Keratinocyte (primary cell): ENCODE measurements around the gene CMIP. TPM values are rescaled to one million over a fixed set of nuclear protein-coding genes. Genes with fewer than 3 reads are reported as not detected.

Source experiments
- DNase-seq: peaks from one replicate; pipeline ENCODE4 v3.0.0-alpha.2; 2011; ENCODE audit warnings: low read depth, missing footprints, low spot score
- FAIRE-seq: peaks from 2 replicates; lab custom pipeline; 2011; peaks lifted over from hg19 to GRCh38; lab: Jason Lieb, UNC
- H2AFZ ChIP-seq: 2 replicates; pipeline ENCODE4 v1.6.0; 2012; ENCODE audit warnings: low read length, control low read depth, inconsistent platforms; ENCODE audit not compliant: control insufficient read depth
- H3K27ac ChIP-seq: 2 replicates; pipeline ENCODE4 v1.5.1; 2011; ENCODE audit warnings: low read length; ENCODE audit not compliant: control insufficient read depth, insufficient read depth
- H3K27me3 ChIP-seq: 3 replicates; pipeline ENCODE4 v1.6.0; 2011; ENCODE audit warnings: low read length; ENCODE audit not compliant: control insufficient read depth, insufficient read depth; ENCODE audit errors: extremely low read depth
- H3K36me3 ChIP-seq, 2 experiments: 2 replicates in 1 of 2; 3 replicates in 1 of 2; pipeline ENCODE4 v1.5.1; 2011; ENCODE audit warnings: low read length in 2 of 2, mild to moderate bottlenecking in 1 of 2; ENCODE audit not compliant: control insufficient read depth in 2 of 2, insufficient read depth in 2 of 2; ENCODE audit errors: extremely low read depth in 1 of 2
- H3K4me1 ChIP-seq: 3 replicates; pipeline ENCODE4 v1.5.1; 2011; ENCODE audit warnings: low read length; ENCODE audit not compliant: control insufficient read depth, insufficient read depth; ENCODE audit errors: extremely low read depth
- H3K4me2 ChIP-seq: 3 replicates; pipeline ENCODE4 v1.6.0; 2011; ENCODE audit warnings: low read depth, low read length; ENCODE audit not compliant: control insufficient read depth, insufficient read depth; ENCODE audit errors: extremely low read depth
- H3K4me3 ChIP-seq, 3 experiments: fragments of 200-600 bp in 1 of 3; sonication (generic) in 1 of 3; 2 replicates in 2 of 3; 3 replicates in 1 of 3; pipeline ENCODE4 v1.5.1; 2011 to 2016; ENCODE audit warnings: low read length in 3 of 3, mild to moderate bottlenecking in 3 of 3, control low read depth in 2 of 3, inconsistent platforms in 1 of 3, low read depth in 1 of 3, mixed read lengths in 1 of 3, mixed run types in 1 of 3, moderate library complexity in 1 of 3; ENCODE audit not compliant: control insufficient read depth in 2 of 3, insufficient read depth in 2 of 3; ENCODE audit errors: extremely low read depth in 1 of 3
- H3K79me2 ChIP-seq: 2 replicates; pipeline ENCODE4 v1.6.0; 2012; ENCODE audit warnings: low read length; ENCODE audit not compliant: control insufficient read depth, insufficient read depth
- H3K9ac ChIP-seq: 3 replicates; pipeline ENCODE4 v1.6.0; 2011; ENCODE audit warnings: low read length; ENCODE audit not compliant: control insufficient read depth, insufficient read depth; ENCODE audit errors: extremely low read depth
- H3K9me1 ChIP-seq: 3 replicates; pipeline ENCODE4 v1.6.0; 2011; ENCODE audit warnings: low read length; ENCODE audit not compliant: control insufficient read depth, insufficient read depth; ENCODE audit errors: extremely low read depth
- H3K9me3 ChIP-seq: 2 replicates; pipeline ENCODE4 v1.5.1; 2012; ENCODE audit warnings: low read depth, low read length; ENCODE audit not compliant: control insufficient read depth
- H4K20me1 ChIP-seq: 3 replicates; pipeline ENCODE4 v1.6.0; 2011; ENCODE audit warnings: low read length; ENCODE audit not compliant: control insufficient read depth, insufficient read depth; ENCODE audit errors: extremely low read depth
- EZH2 ChIP-seq: IDR thresholded peaks from one replicate; pipeline ENCODE4 v1.6.1; 2012; ENCODE audit warnings: inconsistent platforms, mild to moderate bottlenecking, low read length, moderate library complexity
- dilution Hi-C: fragments of 300-500 bp; cut with MboI; formaldehyde crosslinking; loops from one replicate; pipeline ENCODE4 v1.7.0; 2020; ENCODE audit warnings: low sequenced_read_pairs; ENCODE audit not compliant: extremely low pct_ligation_motif_present
- polyA plus RNA-seq, 5 experiments: library from polyadenylated mRNA; depleted of rRNA in 3 of 5; stranded (reverse) in 3 of 5; stranded (forward) in 1 of 5; unstranded in 1 of 5; fragments of >200 nt; gene quantifications; 1 replicate in 1 of 5; 2 replicates in 3 of 5; 3 replicates in 1 of 5; pipeline versions ENCODE4 v1.2.1 to v1.2.3, GENCODE V29; 2011 to 2012; ENCODE audit warnings: missing spikeins in 2 of 5, low read depth in 1 of 5, low replicate concordance in 1 of 5
- TF ChIP-seq, protein P1 (sequence below), 3 experiments: IDR thresholded peaks in 1 of 3; conservative IDR thresholded peaks in 1 of 3; optimal IDR thresholded peaks in 1 of 3; 2 replicates in 2 of 3; 3 replicates in 1 of 3; pipeline versions ENCODE3 to v1.5.1; 2011; ENCODE audit warnings: low read length in 3 of 3, mild to moderate bottlenecking in 3 of 3, moderate library complexity in 2 of 3, control low read depth in 1 of 3, inconsistent platforms in 1 of 3; ENCODE audit not compliant: insufficient read depth in 2 of 3; ENCODE audit errors: extremely low read depth in 1 of 3

CMIP gene
- polyA plus RNA-seq, 1 donor (not counting 4 experiments of a cell fraction or from before 2014, with no cell fraction given), result 5.0 TPM

DNA sequence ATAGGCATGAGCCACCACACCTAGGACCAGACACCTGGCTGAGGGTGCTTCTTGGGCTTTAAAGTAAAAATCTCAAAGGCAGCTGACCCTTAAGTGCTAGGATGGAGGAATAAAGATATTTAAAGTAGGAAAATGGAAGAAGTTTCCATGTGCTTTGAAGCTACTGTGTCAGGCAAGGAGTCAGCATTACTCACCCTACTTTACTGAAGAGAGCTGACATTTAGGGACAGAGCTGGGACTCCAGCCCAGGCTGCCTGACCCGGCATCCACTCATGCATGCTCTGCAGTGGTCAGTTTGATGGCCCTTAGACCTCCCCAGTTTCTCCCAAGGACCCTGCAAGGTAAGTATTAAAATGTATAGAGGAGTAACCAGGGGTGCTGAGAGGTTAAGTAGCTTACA, 209.7 kb downstream of the CMIP start:
- Histone ChIP-seq H3K79me2 (peaks cover 21% of the 10 kb centered on the region), H4K20me1 (peaks cover 5% of the 10 kb centered on the region)

DNA sequence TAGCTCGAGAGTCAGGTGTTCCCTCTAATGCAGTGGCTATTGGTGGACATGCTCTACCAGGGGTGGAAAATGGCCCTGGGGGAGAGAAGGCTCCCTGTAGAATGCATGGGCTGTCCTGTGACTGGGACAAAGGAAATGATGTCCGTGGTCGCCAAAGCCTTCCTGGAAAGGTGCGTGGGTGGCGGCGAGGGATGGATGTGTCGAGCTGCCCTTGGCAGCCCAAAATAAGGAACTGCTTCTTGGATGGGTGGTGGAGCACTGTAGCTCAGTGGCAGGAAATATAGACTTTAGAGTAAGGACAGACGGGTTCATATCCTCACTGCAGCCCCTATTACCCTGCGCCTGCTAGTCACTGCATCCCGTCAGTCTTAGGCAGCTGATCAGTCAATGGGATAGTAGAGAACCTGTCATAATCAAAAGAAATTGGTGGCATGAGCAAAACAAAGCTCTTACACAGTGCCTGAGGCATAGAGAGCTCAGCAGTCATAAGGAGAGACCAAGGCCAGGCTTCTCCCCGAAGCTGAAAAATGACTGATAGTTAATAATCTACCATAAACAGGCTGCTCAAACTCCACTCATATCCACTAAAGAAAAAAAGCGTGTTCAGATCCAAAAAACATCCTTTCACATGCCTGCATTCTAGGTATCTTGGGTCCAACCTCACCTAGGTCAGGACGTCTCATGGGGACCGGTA, 211.0 kb downstream of the CMIP start:
- TF ChIP-seq, protein P1, sequence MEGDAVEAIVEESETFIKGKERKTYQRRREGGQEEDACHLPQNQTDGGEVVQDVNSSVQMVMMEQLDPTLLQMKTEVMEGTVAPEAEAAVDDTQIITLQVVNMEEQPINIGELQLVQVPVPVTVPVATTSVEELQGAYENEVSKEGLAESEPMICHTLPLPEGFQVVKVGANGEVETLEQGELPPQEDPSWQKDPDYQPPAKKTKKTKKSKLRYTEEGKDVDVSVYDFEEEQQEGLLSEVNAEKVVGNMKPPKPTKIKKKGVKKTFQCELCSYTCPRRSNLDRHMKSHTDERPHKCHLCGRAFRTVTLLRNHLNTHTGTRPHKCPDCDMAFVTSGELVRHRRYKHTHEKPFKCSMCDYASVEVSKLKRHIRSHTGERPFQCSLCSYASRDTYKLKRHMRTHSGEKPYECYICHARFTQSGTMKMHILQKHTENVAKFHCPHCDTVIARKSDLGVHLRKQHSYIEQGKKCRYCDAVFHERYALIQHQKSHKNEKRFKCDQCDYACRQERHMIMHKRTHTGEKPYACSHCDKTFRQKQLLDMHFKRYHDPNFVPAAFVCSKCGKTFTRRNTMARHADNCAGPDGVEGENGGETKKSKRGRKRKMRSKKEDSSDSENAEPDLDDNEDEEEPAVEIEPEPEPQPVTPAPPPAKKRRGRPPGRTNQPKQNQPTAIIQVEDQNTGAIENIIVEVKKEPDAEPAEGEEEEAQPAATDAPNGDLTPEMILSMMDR (optimal IDR thresholded peaks at IDR 0.05 in 1 of 3, IDR thresholded peaks at IDR 0.05 in 1 of 3, conservative IDR thresholded peaks at IDR 0.05 in 1 of 3; ENCODE audit: extremely low read depth in 1 of 3, insufficient read depth in 2 of 3, low read length in 3 of 3), result no peak
- no peak for TF ChIP-seq EZH2
- dilution Hi-C loops, result no loop called here
- FAIRE-seq (no peak), DNase-seq (no peak)
- H4K20me1 ChIP-seq, result peaks cover 2% of the 10 kb centered on the region
- no peak overlapping the region for H2AFZ ChIP-seq
- no peaks in the 10 kb centered on the region for H3K9me1 ChIP-seq
- H3K4me3 ChIP-seq, result no peak overlapping the region
- H3K9me3 ChIP-seq, result no peaks in the 10 kb centered on the region
- H3K4me1 ChIP-seq, result peaks cover 2% of the 10 kb centered on the region
- H3K79me2 ChIP-seq, result peaks cover 9% of the 10 kb centered on the region
- H3K9ac ChIP-seq, result no peak overlapping the region
- peaks cover 31 to 39% of the 10 kb centered on the region in 2 experiments for H3K36me3 ChIP-seq
- no peak overlapping the region for H3K4me2 ChIP-seq
- H3K27me3 ChIP-seq, result no peaks in the 10 kb centered on the region
- H3K27ac ChIP-seq, result no peak overlapping the region

More for the DNA sequence above, 209.7 kb downstream of the CMIP start:
- TF ChIP-seq EZH2, result no peak
- TF ChIP-seq, protein P1 (optimal IDR thresholded peaks at IDR 0.05 in 1 of 3, IDR thresholded peaks at IDR 0.05 in 1 of 3, conservative IDR thresholded peaks at IDR 0.05 in 1 of 3; ENCODE audit: extremely low read depth in 1 of 3, insufficient read depth in 2 of 3, low read length in 3 of 3), result no peak
- dilution Hi-C loops, result no loop called here
- H3K27ac ChIP-seq, result no peak overlapping the region
- H3K9me1 ChIP-seq, result peaks cover 7% of the 10 kb centered on the region
- DNase-seq (no peak), FAIRE-seq (no peak)
- peaks cover 29 to 37% of the 10 kb centered on the region in 2 experiments for H3K36me3 ChIP-seq
- H3K4me2 ChIP-seq, result no peak overlapping the region
- no peak overlapping the region for H3K4me3 ChIP-seq
- no peaks in the 10 kb centered on the region for H3K9me3 ChIP-seq
- H3K9ac ChIP-seq, result no peak overlapping the region
- no peak overlapping the region for H2AFZ ChIP-seq
- H3K27me3 ChIP-seq, result no peaks in the 10 kb centered on the region
- no peaks in the 10 kb centered on the region for H3K4me1 ChIP-seq
